GM21619 (cell line): ENCODE measurements around the gene EIF6.

ENCODE experiments used
- ATAC-seq: cut with Tn5 transposase; IDR thresholded peaks from one replicate; pipeline ENCODE4 v1.9.1; 2021; ENCODE audit not compliant: unreplicated experiment

EIF6 gene

DNA sequence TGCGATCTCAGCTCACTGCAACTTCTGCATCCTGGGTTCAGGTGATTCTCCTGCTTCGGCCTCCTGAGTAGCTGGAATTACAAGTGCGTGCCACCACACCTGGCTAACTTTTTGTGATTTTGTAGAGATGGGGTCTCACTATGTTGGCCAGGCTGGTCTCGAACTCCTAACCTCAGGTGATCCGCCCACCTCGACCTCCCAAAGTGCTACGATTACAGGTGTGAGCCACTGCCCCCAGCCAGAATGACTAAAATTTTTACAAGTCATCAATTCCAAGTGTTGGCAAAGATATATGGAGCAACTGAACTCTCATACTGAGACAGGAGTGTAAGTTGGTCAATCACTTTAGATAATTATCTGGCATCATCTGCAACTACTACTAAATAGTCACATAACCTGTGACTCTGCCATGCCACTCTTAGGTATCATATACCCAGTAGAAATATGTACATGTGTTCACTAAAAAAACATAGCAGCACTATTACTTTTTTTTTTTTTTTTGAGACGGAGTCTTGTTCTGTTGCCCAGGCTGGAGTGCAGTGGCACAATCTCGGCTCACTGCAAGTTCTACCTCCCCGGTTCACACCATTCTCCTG lies 3.0 kb downstream of the EIF6 start:
- no peak for ATAC-seq

DNA sequence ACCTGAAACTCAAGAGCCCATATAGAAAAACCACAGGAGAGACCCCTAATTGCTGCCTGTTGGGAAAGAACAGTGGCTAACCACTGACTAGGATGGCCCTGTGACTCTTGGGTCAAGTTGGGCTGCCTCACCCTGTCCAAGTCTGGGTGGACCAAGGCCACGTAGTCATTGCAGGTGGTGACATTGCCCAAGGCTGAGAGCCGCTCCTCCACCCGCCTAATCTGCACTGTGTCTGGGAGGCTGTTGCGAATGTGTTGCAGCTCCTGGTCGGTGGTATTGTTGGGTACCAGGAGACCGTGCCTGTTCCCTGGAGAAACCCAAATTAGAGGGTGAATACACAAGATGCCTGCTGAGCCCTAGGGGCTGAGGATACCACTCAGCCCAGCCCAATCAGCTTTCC lies 4.0 kb downstream of the EIF6 start:
- no peak for ATAC-seq

DNA sequence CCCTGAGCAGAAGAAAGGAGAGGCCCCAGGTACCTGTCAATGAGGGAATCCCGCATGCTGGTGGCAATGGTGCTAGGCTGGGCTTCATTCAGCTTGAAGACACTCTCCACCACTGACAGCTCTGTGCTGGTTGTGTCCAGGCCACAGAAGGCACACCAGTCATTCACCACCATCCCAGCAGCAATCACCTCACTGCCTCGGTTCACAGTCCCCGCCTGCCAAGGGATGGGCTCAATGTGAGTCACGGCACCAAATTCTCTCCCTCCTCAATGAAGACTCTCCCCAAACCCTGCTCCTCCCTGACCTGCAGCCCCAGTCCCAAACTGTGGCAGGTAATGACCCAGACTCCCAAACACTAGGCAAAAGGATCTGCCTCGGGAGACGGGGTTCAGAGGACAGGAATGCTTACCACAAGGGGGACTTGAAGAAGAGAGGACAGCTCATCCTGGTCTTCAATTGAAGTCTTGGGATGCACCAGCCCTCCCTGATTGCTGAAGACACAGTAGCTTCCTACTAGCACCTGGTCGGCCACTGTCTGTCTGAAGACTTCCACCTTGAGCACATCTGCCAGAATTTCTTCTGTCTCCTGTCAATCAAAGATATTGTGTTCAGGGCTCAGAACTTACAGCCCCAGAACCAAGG lies 4.9 kb downstream of the EIF6 start:
- no peak for ATAC-seq

DNA sequence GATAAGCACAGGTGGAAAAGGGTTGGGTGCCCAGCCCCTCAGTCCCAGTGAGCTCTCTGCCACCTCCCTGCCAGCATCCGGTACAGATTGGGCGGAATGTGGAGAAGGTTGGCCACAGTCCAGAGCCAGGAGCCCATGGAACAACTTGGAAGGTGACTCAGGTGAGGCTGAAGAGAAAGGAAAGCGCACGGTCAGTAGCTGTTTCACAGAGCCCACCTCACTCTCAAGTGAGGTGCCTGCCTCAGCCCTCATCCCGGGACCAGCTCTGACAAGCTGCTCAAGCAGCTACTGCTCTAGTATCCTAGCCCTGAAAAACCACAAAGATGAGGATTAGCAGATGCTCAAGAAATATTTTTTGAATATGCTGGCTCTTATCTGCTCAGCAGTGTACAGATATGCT lies 5.5 kb downstream of the EIF6 start:
- ATAC-seq = no peak

DNA sequence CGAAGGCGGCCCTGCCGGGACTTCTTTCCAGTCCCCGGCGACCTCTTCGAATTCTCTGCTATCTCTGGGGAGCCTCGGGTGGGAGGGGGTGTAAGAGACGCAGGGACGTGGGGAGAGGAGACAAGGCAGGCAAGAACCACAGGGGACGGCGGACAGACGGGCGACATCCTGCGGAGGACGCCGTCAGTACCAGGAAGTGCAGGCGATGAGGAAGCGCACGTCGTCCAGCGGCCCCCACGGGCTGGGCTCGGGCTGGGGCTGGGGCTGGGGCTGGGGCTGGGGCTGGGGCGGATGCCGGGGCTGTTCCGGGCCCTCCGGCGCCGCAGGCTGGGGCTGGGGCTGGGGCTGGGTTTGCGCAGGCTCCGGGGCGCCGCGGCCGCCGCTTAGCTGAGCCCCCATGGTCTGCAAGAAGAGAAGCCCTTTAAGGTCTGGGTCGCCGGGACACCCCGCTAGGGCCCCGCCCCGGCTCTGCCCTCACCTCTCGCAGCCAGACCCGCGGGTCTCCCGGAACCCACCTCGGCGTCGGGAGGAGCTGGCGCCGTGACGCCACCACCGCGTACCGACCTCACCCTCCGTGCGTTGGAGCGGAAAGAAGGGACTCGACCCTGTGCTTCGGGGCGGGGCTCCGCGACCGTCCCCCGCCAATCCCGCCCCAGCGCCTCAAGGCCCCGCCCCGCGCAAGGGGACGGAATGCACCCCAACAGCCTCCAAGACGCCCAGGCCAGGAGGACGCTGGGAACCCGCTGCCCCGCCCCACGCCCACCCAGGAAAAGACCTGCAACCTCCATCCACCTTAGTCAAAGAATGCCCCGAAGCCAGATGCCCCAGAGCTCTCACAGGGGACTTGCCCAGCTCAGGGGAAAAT lies 6.8 kb downstream of the EIF6 start, which contains the start of gene MMP24OS:
TSS of gene MMP24OS (minus strand) at position 592 of the 865 bp plus-strand sequence. CDS start at position 399, 193 bp downstream.
- ATAC-seq = peak; percentile 78

DNA sequence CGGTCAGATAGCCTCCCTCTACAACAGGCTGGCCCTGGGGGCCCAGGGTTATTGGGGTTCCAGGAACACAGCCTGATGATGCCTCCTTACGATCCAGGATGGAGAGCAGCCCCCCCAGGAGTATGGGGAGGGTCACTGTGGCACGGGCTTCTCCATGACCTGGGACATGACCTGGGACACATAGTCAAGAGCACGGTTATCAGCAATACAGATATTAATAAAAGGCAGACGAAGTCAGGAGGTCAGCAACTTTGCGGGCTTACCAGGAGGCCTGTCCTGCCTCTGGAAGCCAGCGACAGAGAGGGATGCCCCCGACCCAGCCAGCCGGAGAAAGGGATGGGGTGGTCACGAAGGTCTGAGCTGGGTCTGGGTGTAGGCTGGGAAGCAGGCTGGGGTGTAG lies 7.4 kb downstream of the EIF6 start:
- ATAC-seq = no peak

DNA sequence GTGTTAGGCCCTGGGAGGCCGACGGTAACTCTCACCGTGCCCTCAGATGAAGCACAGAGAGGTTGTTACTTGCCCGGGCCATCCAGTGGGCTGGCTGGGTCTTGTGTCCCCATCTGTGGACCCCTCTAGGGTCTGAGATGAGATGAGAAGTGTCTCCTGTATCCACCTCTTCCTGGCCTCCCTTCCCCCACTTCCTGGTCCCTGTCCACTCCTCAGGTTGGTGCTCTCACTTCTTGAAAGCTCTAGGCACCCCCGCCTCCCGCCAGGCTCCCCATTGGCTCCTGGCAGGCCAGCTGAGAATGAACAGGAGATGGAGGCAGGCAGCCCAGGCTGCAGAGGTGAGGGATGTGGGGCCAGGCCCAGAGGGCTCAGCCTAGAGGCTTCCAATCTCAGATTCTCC lies 8.2 kb downstream of the EIF6 start:
- no peak for ATAC-seq

DNA sequence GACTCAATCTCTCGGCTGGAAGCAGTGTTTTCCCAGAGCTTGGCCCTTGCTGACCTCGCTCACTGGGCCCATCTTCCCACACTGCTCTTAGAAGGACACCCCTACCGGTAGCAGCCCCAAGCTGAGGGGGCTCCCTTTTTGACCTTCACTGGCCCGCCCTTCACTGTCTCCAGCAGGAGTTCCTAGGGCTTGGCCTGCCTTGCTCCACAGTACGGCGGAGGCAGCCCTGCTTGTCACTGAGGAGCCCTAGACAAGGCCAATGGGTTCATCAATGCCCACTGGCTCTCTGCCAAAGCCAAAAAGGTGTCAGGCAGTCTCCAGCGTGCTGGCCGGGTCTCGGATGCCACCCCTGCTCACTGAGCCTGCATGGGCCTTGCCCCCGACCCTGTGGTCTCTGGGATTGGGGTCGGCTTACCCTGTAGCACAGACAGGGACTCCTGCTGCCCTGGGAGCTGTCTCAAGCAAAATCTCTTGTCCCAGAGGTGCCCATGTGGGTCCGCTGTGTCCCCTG lies 8.8 kb downstream of the EIF6 start:
- no peak for ATAC-seq

DNA sequence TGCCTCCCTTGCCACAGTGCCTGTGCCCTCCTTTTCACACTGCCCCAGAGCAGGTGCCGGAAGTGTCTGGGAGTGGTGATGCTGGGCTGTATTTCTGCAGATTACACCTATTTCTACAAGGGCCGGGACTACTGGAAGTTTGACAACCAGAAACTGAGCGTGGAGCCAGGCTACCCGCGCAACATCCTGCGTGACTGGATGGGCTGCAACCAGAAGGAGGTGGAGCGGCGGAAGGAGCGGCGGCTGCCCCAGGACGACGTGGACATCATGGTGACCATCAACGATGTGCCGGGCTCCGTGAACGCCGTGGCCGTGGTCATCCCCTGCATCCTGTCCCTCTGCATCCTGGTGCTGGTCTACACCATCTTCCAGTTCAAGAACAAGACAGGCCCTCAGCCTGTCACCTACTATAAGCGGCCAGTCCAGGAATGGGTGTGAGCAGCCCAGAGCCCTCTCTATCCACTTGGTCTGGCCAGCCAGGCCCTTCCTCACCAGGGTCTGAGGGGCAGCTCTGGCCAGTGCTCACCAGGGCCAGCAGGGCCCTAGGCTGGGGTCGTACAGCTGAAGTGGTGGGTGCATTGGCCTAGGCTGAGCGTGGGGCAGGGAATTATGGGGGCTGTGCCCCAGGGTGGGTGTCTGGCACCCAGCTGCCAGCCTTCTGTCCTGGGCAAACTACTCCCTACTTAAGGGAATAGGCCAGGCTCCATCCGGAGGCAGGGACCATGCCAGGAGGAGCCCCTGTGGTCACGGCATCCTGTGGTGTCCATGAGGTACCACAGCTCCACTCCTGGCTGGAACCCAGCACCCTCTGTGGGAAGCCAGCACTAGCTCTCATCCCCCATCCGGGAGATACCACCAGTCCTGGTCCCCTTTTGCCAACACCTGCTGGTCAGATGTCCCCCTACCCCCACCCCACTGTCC lies 10.1 kb downstream of the EIF6 start:
- no peak for ATAC-seq

DNA sequence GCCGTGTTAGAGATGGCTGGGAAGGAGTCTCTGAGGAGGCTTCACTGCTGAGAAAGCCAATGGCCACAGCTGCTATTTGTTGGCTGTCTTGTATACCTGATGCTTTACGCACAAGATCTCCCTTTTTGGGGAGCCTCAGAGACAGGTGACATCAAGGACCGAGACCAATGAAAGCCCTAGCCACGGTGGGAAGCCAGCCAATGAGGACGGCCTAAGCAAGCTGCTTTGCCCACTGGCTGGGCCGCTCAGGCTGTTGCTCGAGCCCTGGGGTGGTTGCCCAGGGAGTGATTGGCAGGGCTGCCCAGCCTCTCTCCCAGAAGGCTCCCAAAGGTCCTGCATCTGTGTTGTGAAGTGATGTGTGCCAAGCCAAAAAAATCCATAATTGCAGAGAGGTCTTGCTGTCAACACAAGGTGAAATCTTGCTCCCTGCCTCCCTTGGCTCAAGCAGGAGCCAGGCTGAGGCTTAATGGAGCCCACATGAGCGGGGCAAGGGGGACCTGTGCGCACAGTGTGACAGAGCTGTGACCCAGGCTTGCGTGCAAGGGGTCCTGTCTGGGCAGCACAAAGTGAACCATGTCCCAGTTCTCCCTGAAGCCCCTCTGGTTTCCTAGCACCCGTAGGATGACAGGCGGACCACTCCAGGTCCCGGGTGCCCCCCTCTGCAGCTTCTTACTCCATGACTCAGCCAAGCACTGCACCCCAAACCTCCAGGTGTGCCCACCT lies 11.0 kb downstream of the EIF6 start:
- ATAC-seq = no peak

DNA sequence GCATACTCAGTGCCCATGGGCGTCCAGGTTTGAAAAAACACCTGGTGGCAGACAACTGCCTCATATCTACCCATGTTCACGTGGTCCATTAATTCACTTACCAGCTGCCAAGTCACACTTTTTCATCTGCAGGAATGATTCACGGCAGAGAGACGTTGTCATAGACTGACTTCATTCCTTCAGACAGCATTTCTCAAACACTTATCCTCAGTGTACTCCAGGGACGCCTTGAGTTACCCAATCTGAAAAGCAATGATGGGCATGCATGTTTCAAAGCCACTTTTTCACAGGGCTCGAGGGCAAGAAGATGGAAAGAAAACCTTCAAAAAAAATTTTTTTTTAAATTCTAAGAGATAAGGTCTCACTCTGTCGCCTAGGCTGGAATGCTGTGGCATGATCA lies 12.7 kb downstream of the EIF6 start:
- no peak for ATAC-seq

DNA sequence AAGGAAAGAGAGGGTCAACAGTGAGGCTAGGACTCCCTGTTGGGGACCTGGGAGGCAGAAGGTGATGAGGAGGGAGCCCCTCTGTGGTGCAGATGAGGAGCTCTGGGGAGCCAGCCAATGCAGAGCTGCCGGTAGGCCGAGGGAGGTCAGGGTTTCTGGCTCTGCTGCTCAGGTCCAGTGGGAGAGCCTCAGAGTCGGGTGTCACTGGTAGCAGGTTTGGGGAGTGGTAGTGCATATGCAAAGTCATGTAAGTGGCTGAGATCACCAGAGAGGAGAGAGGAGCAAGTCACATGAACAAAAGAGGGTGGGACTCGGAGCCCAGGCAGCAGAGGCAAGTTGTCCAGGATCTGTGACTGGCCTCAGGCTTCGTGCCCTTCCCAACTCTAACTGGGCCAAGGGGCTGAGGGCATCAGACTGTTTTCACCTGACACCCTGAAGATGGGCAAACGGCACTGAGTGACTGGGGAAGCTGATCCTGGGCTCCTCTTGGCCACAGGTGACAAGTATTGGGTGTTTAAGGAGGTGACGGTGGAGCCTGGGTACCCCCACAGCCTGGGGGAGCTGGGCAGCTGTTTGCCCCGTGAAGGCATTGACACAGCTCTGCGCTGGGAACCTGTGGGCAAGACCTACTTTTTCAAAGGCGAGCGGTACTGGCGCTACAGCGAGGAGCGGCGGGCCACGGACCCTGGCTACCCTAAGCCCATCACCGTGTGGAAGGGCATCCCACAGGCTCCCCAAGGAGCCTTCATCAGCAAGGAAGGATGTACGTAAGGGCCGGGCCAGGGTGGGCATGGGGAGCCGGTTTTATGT lies 13.3 kb downstream of the EIF6 start:
- no peak for ATAC-seq

DNA sequence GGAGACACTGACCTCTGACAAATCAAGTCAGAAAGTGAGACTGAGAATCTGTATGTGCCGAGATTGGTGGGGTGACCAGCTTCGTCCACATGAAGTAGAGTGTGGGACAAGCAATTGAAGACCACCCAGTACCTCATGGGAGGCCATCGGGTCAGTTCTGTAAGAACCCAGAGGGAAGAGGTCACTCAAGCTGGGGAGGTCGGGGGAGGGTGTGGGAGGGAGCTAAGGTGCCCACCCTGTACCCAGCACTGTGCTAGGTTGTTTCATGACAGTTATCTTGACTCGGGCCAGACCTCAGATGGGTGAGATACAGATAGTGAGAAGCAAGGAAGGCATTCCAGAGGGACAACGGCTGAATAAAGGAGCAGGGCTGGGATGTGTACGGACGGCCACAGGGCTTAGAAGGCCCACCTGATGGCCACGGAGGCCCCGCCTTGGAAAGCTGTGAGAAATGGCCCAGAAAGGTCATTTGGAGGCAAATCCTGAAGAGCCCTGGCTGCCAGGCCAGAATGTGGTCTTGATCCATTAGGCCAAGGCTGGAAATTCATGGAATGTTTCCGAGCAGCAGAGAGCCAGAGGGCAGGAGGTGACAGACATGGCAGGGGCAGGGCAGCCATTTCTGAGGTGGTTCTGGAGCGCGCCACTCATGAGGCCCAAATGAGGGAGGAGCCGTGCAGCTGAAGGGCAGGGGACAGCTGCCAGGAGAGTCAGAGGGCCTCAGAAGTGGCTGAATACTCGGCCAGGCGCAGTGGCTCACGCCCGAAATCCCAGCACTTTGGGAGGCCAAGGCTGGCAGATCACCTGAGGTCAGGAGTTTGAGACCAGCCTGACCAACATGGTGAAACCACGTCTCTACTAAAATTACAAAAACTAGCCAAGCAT lies 14.3 kb downstream of the EIF6 start:
- ATAC-seq = no peak

DNA sequence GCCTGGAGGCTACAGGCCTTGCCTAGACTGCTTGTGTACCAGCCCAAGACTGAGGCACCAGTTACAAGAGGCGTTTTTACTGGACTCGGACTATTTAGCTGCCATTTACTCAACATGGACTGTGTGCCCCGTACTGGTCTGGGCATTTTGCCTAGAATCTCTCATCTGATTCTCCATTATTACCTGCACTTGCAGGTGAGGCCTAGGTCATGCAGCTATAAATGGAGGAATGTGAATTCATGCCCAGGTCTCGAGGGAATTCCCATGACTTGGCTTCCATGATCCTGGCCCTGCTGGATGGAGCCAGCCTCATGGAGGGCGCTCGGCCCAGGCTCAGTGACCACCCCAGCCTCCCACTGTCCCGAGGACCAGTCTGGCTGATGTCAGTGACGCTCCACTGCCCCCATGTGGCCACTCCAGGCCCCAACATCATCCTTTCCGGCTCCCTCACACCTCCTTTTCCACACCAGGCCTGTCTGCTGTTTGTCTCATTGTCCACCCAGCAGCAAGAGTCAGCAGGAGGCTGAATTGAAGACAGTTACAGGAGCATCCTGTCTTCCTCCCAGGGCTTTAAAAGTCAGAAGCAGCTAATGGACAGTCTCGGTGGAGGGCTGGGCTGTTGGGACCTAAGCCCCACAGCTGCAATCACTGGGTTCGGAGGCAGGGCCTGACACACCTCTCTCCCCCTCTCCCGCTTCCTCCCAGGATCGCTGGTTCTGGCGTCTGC lies 15.4 kb downstream of the EIF6 start:
- ATAC-seq = no peak

DNA sequence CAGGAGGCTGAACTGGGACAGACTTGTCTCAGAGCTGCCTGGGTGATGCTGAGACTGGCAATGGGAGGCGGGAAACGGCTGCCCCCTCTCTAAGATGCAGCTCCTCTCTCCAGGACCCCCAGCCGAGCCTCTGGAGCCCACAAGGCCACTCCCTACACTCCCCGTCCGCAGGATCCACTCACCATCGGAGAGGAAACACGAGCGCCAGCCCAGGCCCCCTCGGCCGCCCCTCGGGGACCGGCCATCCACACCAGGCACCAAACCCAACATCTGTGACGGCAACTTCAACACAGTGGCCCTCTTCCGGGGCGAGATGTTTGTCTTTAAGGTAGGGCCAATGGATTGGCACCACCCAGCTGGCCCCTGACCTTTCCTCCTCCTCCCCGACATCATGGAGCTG lies 17.5 kb downstream of the EIF6 start:
- ATAC-seq = no peak

DNA sequence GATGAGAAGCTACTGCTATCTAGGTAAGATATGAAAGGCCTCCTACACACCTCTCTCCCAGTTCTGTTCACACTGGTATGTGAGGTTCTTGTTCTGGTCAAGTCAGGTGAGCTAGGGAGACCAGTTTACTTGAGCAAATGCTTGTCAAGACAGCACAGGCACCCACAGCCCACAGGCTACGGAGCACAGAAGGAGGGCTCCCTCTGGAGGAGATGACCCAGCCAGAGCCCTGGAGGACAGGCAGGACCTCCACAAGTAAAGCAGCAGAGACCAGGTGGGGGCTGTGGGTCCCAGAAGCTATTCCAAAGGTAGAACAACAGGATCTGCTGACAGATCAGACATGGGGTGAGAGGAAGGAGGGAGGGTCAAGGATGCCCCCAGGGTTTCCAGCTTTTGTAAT lies 19.8 kb downstream of the EIF6 start:
- no peak for ATAC-seq

DNA sequence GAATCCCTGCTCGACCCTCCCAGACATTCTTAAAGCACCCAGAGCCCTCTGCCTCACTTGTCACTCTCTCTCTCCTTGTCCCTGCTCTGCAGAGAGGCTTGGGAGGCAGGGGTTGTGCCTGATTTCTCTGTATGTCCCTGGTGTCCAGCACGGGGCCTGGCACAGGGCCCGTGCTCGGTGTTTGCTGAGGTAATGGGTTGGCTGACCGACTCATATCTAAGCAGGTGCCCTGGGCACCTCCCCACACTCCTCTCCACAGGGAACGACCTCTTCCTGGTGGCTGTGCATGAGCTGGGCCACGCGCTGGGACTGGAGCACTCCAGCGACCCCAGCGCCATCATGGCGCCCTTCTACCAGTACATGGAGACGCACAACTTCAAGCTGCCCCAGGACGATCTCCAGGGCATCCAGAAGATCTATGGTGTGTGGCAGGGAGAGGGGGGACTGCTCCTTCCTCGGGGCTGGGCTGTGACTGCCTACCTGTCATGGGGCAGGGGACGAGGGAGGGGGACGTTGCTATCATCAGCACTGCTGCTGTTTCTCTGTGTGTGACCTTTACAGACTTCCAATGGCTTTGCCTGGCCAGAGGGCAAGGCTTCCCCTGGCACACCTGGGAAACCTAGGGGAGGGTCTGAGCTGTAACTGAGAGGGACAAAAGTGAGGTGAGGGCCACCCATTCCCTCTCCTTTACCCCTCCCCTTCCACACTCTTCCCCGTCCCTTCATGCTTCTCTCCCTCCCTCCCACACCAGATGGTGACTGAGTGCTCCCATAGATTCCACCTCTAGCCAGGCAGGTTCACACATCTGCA lies 20.8 kb downstream of the EIF6 start:
- ATAC-seq = no peak
